Measurements from ENCODE around the gene FAT2. TPM values are rescaled to one million over a fixed set of nuclear protein-coding genes. Genes with fewer than 3 reads are reported as not detected.

Gene FAT2
- polyA plus RNA-seq, 2 of the 4 experiments (the other 2 are of a cell fraction): 0.03 TPM; not detected in 1

- ATAC-seq: peak; percentile 9 to 23; a peak in 2 of 6 replicates
- H3K4me1 ChIP-seq: no peaks in the 10 kb centered on the region
- no peak for FAIRE-seq
- no peaks in the 10 kb centered on the region for H3K9me3 ChIP-seq
- TF ChIP-seq GATA3 (IDR thresholded peaks at IDR 0.05; ENCODE audit: borderline replicate concordance): no peak
- TF ChIP-seq ELK1 (IDR thresholded peaks at IDR 0.05; ENCODE audit: low read depth, low read length): no peak
- DNase-seq (ENCODE audit: low read depth in 1 of 2, low spot score in 1 of 2): no peak
- no peak overlapping the region for H3K4me3 ChIP-seq
- CTCF ChIA-PET: interaction anchor here (0.6 kb wide), 1 partner anchor 46 kb away, joined by 3 read pairs; no protein-coding TSS in a partner anchor
- POLR2A ChIA-PET: no interaction called here
- H3K4me2 ChIP-seq: no peak overlapping the region
- 42% methylated on average over 10 of the region's 10 CpGs for WGBS (ENCODE audit: missing lambda C conversion rate)
- H3K27ac ChIP-seq: no peak overlapping the region
These were observed 1.8 kb upstream of the FAT2 start for GRCh38 chr5:151592855-151593408.

GRCh38 chr5:151589878-151590570 is 1.1 kb downstream of the FAT2 start:
- 51% methylated on average over 6 of the region's 6 CpGs for WGBS (ENCODE audit: missing lambda C conversion rate)
- DNase-seq (ENCODE audit: low read depth in 1 of 2, low spot score in 1 of 2): no peak
- CTCF ChIA-PET: no interaction called here
- no peaks in the 10 kb centered on the region for H3K4me1 ChIP-seq
- H3K27ac ChIP-seq: no peak overlapping the region
- no peak overlapping the region for H3K4me2 ChIP-seq
- TF ChIP-seq MAZ (IDR thresholded peaks at IDR 0.05; ENCODE audit: borderline replicate concordance, low read depth, low read length) (no peak), EHMT2 (IDR thresholded peaks at IDR 0.05; ENCODE audit: low read depth) (no peak), TP53 (CRISPR knock-in tag; IDR thresholded peaks at IDR 0.05) (no peak), RARB (CRISPR knock-in tag; IDR thresholded peaks at IDR 0.05) (no peak), PBX3 (IDR thresholded peaks at IDR 0.05) (no peak), BCL3 (IDR thresholded peaks at IDR 0.05) (no peak), KDM5A (IDR thresholded peaks at IDR 0.05) (no peak), HES2 (IDR thresholded peaks at IDR 0.05) (no peak), HMGXB4 (CRISPR knock-in tag; IDR thresholded peaks at IDR 0.05; ENCODE audit: borderline replicate concordance) (no peak), GATA3 (IDR thresholded peaks at IDR 0.05; ENCODE audit: borderline replicate concordance) (no peak), ESRRA (IDR thresholded peaks at IDR 0.05; ENCODE audit: borderline replicate concordance, low read length) (no peak)
- ATAC-seq: peak in 1 of 2 experiments; percentile 24; a peak in 2 of 6 replicates
- H3K9me3 ChIP-seq: no peaks in the 10 kb centered on the region
- H3K4me3 ChIP-seq: no peak overlapping the region
- FAIRE-seq: no peak
- POLR2A ChIA-PET: no interaction called here

GRCh38 chr5:151587796-151588555 is 3.2 kb downstream of the FAT2 start:
- ATAC-seq (no peak), FAIRE-seq (no peak), DNase-seq (ENCODE audit: low read depth in 1 of 2, low spot score in 1 of 2) (no peak)
- ChIA-PET POLR2A (no interaction called here), CTCF (interaction anchor here (1.0 to 1.3 kb wide), 2 partner anchors 64 to 153 kb away, joined by 3 read pairs; no protein-coding TSS in a partner anchor)
- H3K4me3 ChIP-seq: no peak overlapping the region
- no peak overlapping the region for H3K4me2 ChIP-seq
- no peaks in the 10 kb centered on the region for H3K4me1 ChIP-seq
- WGBS (ENCODE audit: missing lambda C conversion rate): 56% methylated on average over 5 of the region's 5 CpGs
- TF ChIP-seq EP300 (IDR thresholded peaks at IDR 0.05): no peak
- no peak for TF ChIP-seq RCOR1 (IDR thresholded peaks at IDR 0.05; ENCODE audit: low read depth, low read length)
- TF ChIP-seq MAFK (IDR thresholded peaks at IDR 0.05; ENCODE audit: partially characterized antibody): no peak
- TF ChIP-seq KDM5A (IDR thresholded peaks at IDR 0.05): no peak
- TF ChIP-seq HES2 (IDR thresholded peaks at IDR 0.05): no peak
- no peaks in the 10 kb centered on the region for H3K9me3 ChIP-seq
- no peak overlapping the region for H3K27ac ChIP-seq

Data from A549 (cell line).